Measurements from ENCODE around the gene L3MBTL4.
"Not testable (repeated sequence)": the region's sequence is repeated elsewhere in the genome, so short reads cannot be mapped to it uniquely, and the experiment has no call there.

Gene L3MBTL4

DNA sequence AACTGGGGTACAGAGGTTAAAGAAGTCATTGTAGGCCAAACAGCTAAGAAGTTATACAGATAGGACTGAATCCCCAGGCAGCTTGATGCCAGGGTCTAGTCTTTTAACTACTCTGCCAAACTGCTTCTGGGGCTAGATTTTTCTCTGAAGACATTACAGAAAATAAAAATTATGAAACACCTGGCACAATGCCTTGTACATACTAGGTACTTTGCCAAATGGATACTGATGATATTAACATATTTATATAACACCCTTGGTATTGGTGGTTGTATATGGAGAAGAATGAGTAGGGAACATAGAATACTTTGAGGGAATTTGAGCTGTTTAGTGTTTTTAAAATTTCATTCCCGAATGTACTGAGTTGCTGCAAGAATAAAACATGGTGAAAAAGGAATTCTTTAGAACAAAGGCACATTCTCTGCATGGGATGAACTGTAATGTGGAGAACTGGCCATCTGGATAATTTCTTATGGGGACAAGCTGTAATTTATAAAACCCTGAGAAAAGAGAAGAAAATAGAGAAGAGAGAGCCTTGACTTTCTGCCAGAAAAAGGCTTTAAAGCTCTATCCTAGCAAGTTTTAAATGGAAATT is 308.5 kb downstream of the L3MBTL4 start:
- DNase-seq (ENCODE audit: low read depth), result no peak

DNA sequence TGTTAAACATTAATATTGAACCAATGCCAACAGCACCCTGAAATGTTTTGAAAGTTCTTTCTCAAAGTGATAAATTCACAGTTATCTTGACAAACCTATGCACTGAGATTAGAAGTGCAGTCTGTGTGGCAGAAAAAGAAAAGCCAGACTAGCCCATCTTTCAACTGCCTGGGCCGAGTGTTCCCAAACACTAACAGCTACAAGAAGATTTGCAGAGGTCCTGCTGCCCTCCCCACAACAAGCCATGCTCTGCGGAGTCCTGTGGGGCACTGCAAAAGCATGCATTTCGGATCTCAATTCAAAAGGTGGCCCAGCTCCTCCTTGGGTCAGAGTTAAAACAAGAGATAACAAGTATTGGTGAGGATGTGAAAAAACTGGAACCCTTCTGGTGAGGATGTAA is 311.0 kb downstream of the L3MBTL4 start:
- no peak for DNase-seq (ENCODE audit: low read depth)

DNA sequence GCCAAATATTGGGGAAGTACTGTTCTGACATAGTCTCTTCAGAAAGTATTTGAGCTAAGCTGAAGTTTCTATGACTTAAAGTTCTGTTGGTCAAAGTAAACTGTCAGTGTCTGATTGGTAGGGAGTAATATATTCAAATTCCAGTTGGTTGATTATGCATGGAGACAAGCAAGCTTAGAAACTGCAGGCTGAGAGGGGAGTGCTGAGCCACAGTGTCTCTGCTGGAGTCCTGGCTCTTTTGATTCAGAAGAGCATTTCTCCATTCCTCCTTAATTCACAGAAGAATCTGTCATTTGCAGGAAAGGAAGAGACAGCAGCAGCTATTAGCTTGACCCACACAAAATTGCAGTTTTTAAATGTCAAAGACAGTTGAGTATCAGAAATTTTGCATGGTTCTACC is 318.0 kb downstream of the L3MBTL4 start:
- no peak for DNase-seq (ENCODE audit: low read depth)

DNA sequence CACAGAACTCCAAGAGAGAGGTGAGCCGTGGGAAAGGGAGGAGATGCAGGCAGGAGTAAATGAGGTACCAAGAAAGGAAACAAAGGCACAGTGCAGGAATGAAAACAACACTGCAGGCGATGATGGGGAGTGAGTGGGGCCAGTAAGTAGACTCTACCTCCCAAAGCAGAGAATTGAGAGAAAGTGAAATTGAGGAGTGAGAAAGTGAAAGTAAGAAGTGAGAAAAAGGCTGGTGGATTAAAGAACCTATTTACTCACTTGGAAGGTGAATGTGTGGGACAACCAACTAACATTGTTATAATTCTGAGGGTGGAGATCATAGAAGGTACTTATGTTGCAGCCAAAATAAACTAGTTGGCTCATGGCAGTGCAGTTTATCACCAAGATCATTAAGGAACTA is 326.3 kb downstream of the L3MBTL4 start:
- DNase-seq (ENCODE audit: low read depth), result no peak

DNA sequence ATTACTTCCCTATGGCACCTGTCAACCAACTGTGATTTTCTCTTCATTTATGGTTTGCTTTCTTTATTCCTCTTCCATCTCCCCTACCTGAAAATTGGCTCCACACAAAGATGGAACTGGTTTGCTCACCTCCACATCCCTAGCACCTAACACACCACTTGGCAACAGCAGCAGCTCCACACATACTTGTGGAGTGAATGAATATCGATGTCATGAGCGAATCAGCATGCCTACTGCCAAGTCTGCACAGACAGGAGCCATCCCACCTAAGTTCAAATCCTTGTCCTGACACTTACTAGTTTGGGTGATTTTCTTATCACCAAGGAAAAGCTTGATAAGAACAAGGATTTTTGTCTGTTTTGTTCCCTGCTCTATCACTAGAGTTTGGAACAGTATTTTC is 328.0 kb downstream of the L3MBTL4 start:
- DNase-seq (ENCODE audit: low read depth), result no peak

DNA sequence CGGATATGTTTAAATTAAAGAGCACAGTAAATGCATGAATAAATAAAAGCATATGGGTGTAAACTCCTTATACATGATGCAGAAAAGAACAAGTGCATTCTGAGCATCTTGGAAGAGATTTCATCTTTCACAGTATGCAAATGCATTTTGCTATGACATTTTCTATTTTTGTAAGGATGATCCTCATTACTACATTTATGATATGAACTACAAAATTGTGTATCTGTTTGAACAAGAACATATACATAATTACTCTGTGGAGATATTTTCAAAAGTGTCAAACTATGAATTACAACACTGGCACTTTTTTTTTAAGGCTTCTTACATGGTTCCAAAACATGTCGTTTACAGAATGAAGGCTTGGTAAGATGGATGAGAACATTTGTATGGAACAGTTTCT is 335.3 kb downstream of the L3MBTL4 start:
- DNase-seq (ENCODE audit: low read depth), result no peak

DNA sequence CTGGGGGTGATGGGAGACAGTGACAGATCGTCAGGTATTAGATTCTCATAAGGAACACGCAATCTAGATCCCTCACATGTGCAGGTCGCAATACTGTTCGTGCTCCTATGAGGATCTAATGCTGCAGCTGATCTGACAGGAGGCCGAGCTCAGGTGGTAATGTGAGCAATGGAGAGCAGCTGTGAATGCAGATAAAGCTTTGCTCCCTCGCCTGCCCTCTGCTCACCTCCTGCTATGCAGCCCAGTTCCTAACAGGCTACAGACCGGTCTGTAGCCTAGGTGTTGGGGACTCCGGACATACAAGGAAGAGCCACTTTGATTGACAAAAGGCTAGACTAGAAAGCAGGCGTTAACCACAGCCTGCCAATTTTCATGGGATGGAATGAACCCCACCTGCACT is 335.8 kb downstream of the L3MBTL4 start:
- no peak for DNase-seq (ENCODE audit: low read depth)

DNA sequence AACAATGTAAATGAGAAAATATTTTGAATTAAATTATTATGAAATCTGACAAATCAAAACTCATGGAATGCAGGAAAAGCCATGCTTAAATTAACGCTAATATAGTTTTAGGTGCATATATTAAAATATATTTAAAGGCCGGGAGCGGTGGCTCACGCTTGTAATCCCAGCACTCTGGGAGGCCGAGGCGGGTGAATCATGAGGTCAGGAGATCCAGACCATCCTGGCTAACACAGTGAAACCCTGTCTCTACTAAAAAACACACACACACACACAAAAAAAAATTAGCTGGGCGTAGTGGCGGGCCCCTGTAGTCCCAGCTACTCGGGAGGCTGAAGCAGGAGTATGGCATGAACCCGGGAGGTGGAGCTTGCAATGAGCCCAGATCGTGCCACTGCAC is 342.3 kb downstream of the L3MBTL4 start:
- DNase-seq (ENCODE audit: low read depth), result not testable (repeated sequence)

DNA sequence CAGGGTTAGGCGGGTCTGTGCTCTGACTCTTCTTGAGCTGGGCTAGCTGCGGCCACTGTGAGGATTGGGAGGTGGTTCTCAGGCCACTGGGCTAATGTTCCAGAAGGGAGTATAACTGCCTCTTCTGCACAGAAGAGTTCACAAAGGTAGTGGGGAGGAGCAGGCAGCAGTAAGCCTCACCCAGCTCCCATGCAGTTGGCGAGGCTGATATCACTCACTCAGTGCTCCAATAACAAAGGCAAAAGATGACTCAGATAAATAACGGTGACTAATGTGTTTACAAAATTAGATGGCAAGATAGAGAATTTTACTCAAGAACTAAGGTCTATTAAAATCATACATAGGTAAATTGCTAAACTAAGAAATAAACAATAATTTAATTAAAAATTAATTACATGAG is 345.2 kb downstream of the L3MBTL4 start:
- DNase-seq (ENCODE audit: low read depth), result no peak

DNA sequence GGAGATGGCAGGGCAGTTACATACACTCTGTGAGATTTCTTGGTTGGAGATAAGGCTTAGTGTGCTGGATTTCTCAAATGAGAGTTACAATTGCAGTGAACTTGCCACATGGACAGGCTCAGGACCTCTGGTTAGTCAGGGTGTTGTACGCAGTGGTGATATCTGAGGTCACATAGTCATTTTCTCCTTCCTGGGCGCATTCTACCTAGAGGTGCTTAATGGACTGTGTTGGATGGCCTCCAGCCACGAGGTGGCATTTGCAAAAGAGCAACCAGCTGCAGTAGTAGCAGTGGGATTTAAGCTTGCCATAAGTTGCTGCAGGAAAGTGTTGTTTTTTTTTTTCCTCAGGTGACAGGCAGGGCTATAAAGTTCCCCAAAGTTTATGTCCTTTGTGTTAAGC is 345.6 kb downstream of the L3MBTL4 start:
- DNase-seq (ENCODE audit: low read depth), result no peak

DNA sequence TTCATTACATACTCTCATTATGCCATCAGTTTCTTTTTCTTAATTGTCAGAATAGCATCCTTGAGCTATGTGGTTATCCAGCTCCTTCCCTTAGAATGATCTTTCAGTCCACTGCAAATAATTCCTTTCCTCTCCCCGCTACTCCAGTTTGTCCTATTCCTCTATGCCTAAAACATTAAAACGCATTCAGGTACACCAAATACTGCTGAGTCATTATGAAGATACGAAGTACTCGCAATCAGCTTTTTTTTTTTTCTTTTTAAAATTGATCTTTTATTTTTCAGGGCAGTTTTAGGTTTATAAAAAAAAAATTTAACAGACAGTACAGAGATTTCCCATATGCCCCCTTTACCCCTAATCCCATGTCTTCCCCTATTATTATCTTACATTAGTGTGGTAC is 354.6 kb downstream of the L3MBTL4 start:
- no peak for DNase-seq (ENCODE audit: low read depth)

DNA sequence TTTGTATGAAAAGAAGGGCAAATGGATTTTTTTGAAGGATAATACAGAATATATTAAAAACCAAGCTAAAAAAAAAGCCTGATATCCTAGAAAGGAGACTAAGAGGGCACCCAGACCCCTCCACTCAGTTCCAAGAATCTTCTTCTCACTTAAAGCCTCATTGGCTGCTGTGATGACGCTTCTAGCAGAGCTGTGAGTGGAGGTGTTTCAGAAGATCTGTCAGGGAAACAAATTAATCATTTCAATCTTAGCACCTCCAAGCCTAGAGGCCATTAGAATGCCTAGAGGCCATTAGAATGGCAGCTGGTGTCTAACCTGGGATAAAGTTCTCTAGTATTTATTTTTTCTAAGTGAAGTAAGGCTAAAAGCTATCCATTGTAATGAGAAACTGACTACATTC is 355.2 kb downstream of the L3MBTL4 start:
- DNase-seq (ENCODE audit: low read depth), result no peak

DNA sequence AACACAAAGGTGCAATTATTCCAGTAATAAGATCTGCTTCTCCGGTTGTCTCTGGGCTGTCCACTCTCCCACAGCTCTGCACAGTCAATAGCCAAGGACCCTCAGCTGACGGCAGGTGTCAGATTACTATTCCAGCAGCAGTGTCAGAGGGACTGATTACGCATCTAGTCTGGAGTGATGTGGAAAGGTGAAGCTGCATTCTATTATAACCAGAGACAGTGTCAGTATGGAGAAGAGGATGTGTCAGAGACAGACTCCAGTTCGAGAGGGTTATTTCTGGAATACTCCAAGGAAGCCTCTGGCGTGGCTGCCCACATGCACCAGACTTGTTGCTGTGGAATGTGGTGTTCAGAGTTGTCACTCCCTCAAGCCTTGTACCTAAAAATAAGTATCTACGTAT is 355.8 kb downstream of the L3MBTL4 start:
- no peak for DNase-seq (ENCODE audit: low read depth)

DNA sequence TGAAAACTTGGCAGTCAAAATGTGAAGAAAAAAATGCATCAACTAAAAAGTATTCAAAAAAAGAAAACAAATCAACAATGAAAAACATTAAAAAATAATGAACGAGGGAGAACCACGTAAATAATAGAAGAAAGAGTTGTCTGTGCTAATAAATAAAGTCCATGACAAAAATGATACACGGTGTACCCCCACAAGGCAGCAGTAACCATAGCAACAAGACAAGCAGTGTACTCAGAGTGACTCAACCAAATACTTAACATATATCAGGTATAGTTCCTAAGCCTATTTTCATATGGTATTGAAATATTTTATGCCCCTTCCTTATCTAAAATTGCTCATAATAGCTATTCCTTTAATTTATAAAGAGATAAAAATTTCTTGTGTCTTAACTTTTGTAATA is 357.1 kb downstream of the L3MBTL4 start:
- DNase-seq (ENCODE audit: low read depth), result no peak

DNA sequence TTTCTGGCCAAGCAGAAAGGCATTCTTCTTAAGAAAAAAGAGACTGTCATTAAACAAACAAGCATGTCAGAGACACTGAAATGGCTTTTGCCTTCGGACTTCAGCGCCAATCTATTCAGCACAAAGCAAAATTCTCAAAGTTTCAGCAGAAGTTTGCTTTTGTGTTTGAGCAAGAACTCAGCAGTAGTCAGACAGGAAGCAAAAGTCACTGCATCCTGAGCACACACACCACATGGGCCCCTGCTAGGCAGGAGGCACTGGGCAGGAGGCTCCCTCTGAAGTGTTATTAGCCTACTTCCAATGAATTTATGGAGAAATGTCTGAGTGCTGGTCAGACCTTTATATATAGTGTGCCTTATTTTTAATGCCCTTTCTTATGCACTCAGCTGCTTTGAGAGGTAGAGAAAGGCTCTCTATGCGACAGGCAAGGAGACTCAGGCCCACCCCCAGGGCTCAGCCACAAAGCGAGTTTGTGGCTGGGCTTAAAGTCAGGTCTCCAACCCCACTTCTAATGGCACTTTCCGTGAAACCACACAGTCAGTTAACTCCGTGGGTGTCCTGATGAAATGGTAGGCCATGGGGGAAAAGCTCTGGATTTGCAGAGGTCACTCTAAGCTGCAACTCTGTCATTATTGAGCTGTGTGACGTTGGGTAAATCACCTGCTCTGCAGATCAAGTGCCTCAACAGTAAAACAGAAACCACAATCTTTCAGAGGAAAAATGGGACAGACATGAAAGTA is 358.4 kb downstream of the L3MBTL4 start:
- DNase-seq (ENCODE audit: low read depth), result no peak

DNA sequence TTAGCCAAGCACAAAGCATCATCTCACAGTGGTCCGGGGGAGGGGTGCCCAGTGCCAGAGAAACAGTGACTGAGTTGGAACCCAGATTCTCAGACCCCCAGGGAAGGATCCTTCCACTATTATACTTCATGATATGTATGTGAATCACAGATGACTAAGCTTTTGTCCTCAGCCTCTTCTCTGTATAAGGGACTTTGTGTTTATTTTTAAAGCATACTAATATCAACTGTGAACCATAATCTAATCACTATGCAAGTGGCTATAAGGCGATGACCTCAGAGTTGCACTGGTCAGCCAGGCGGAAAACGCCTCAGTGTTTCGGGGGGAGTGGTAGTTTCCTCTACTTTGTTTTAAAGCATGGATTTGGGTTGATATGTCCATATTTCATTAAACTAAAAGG is 359.0 kb downstream of the L3MBTL4 start:
- DNase-seq (ENCODE audit: low read depth), result no peak

DNA sequence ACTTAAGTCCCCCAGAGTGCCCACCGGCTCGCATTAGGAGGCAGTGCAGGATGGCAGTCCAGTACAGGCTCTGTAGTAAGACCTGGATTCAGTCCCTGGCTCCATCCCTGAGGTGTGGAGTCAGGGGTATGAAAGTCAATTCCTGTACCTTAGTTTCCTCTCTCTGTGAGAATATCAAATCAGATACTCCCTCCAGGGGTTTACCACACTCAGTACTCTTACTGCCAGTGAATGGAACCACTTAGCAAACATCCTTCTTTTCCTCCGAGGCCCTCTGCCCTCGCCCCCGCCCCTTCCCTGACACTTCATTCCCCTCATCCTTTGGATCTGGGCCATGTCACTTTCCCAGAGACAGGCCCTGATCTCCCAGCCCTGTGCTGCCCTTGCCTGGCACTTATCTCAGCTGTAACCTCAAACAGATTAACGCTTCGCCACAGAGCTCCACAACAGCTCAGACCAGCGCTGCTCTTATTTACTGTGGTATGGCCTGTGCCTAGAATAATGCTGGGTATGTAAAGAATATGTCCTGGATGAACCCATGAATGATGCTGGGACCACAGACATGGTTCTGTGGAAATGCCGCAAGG is 360.4 kb downstream of the L3MBTL4 start:
- no peak for DNase-seq (ENCODE audit: low read depth)

DNA sequence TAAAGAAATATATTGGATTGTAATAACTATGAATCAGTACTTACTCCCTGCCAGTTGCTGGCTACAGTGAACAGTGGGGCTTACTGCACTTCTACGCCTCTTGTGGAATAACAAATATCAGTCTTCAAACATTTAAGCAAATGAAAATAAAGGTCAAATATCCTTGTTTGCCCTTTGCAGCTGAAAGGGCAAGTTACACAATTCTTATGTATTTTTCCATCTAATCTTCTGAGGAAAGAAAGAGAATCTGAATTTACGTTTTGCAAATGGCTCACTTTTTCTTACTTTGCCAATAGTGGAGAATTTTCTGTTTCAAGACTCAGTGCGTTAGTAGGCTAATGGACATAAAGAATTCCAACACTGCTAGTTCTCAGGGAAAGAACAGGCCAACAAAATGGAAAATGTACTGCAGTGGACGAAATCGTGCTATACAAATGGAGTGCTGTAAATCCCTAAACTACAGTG is 362.2 kb downstream of the L3MBTL4 start:
- no peak for DNase-seq (ENCODE audit: low read depth)

DNA sequence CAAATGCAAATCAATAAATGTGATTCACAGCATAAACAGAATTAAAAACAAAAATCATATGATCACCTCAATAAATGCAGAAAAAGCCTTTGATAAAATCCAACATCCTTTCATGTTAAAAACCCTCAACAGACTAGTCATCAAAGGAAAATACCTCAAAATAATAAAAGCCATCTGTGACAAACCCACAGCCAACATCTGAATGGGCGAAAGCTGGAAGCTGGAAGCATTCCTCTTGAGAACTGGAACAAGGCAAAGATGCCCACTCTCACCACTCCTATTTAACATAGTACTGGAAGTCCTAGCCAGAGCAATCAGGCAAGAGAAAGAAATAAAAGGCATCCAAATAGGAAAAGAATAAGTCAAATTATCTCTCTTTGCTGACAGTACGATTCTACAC is 367.1 kb downstream of the L3MBTL4 start:
- not testable (repeated sequence) for DNase-seq (ENCODE audit: low read depth)

DNA sequence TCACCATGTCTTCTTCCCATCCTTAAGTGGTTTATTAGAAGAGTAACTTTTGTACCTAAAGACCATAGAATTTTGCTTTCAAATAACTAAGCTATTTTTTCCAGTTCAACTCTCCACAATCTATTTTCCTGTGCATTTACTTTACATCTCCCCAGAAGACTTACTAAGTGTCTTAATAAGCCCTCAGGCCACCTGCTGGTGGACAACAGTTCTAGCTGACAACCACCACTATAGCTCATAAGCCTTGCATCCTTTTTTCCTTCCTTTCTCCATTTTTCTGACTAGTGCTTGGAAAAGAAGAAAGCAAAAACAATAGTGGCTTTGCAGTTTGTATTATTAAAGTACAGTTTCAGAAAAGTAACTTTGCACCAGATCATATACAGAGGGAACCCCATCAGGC is 369.9 kb downstream of the L3MBTL4 start:
- DNase-seq (ENCODE audit: low read depth), result no peak

DNA sequence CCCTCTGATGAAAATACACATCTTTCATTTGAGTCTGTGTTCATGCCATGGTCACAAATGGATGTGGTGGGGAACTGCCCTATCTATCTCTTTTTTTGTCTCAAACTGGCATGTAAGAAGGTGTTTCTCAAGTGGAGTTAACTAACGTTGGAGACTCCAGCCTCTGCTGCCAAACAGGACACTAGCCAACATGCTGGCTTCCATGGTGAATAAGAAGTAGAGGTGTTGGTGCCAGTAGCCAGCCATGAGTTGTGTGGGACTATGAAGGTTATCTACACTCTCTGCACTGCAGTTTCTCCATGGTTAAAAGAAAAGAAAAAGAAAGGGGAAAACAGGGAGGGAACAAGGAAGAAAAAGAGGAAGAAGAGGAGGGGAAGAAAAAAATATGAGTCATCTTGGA is 370.4 kb downstream of the L3MBTL4 start:
- no peak for DNase-seq (ENCODE audit: low read depth)

DNA sequence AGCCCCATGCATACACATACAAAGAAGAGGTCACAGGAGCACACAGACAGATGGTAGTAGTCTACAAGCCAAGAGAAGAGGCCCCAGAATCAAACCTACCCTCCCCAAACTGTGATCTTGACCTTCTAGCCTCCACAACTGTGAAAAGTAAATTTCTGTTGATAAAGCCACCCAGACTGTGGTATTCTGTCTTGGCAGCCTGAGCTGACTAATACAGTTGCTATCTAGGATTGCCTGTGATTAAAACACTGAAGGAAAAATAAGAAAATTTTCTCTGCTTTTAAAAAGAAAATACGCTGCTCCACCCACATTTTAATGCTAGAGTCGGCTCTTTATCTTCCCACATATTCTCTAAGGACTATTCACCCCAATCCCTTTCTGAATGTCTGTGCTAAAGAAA is 375.7 kb downstream of the L3MBTL4 start:
- no peak for DNase-seq (ENCODE audit: low read depth)

DNA sequence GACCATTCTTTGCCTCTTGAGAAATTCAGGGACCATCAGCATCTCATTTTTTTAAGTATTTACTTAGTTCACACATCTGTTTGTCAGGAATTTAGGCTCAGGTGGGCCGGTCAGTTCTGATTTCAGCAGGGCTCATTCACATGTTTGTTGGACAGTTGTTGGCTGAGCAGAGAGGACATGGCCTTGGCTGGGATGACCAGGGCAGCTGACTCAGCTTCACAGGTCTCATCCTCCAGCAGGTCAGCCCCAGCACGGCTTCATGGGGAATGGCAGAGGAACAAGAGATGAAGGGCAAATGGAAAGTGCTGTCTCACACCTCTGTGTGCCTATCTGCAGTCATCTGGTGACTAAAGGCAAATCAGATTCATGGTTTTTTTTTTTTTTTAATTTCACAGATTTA is 383.3 kb downstream of the L3MBTL4 start:
- DNase-seq (ENCODE audit: low read depth), result no peak

DNA sequence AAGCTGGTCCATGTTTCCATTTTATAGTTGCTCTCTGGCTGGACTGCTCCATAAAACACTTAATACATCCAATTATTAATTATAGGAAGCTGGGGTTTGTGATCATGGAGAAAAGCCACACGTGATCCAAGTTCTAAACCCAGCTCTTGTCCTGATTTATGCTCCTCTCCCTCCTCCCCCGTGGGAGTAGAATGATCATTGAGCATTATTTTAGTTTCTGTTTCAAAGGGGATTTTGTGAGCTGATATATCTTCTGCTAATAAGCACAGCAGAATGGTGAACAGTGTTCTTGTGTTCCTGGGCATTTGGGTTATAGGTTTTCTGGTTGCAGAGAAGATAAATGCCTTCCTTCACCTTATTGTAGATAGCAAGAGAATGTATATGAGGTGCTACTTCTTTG is 383.7 kb downstream of the L3MBTL4 start:
- no peak for DNase-seq (ENCODE audit: low read depth)

All from activated T-cell treated with anti-CD3 and anti-CD28 coated beads for 48 hours (primary cell).